H1 (cell line): Measurements from ENCODE around the gene HES4. TPM values are rescaled to one million over a fixed set of nuclear protein-coding genes. Genes with fewer than 3 reads are reported as not detected.
A peak's percentile ranks its signal among the peaks of the same experiment; 100 is the strongest.

Experiments
- CTCF ChIA-PET: fragments of 300-600 bp; sonication (Branson Sonifier 250); formaldehyde crosslinking; loops from one replicate; lab custom pipeline; 2021; ENCODE audit not compliant: partially characterized antibody; lab: Charles Lee
- POLR2A ChIA-PET: fragments of 300-600 bp; sonication (Branson Sonifier 250); formaldehyde crosslinking; loops from one replicate; lab custom pipeline; 2021; ENCODE audit warnings: inconsistent platforms; ENCODE audit not compliant: partially characterized antibody; lab: Charles Lee
- DNase-seq, 2 experiments: peaks; one replicate each; pipeline versions ENCODE4 v3.0.0 to v3.0.0-alpha.2; 2010 to 2022; ENCODE audit warnings: low spot score in 2 of 2, low read depth in 1 of 2, mixed read lengths in 1 of 2
- FAIRE-seq: peaks from 2 replicates; lab custom pipeline; 2011; peaks lifted over from hg19 to GRCh38; lab: Jason Lieb, UNC
- H2AFZ ChIP-seq: 2 replicates; pipeline ENCODE4 v1.8.1; 2012; ENCODE audit warnings: low read length, inconsistent platforms
- H2AK5ac ChIP-seq: 2 replicates; pipeline ENCODE4 v1.6.1; 2013; ENCODE audit warnings: low read depth, low read length
- H2BK120ac ChIP-seq: replicated peaks from 2 replicates; pipeline ENCODE3; 2013; ENCODE audit warnings: low read depth, low read length, inconsistent platforms
- H2BK12ac ChIP-seq: 2 replicates; pipeline ENCODE4 v1.6.1; 2013; ENCODE audit warnings: low read depth, low read length
- H2BK15ac ChIP-seq: 2 replicates; pipeline ENCODE4 v1.6.1; 2013; ENCODE audit warnings: low read length
- H2BK20ac ChIP-seq: 2 replicates; pipeline ENCODE4 v1.6.1; 2013; ENCODE audit warnings: low read length
- H2BK5ac ChIP-seq: 2 replicates; pipeline ENCODE4 v1.6.1; 2013; ENCODE audit warnings: low read depth, low read length
- H3K14ac ChIP-seq: 2 replicates; pipeline ENCODE4 v1.6.1; 2013; ENCODE audit warnings: inconsistent platforms; ENCODE audit not compliant: insufficient read length
- H3K18ac ChIP-seq: 2 replicates; pipeline ENCODE4 v1.6.1; 2013; ENCODE audit warnings: low read length; ENCODE audit errors: extremely low read depth
- H3K23ac ChIP-seq: 2 replicates; pipeline ENCODE4 v1.6.1; 2013; ENCODE audit warnings: inconsistent platforms; ENCODE audit not compliant: insufficient read length
- H3K23me2 ChIP-seq: 2 replicates; pipeline ENCODE4 v1.6.1; 2013; ENCODE audit warnings: low read depth, low read length
- H3K27ac ChIP-seq: 2 replicates; pipeline ENCODE4 v1.6.1; 2011; ENCODE audit warnings: low read depth, low read length, inconsistent platforms
- H3K27me3 ChIP-seq, 4 experiments: replicated peaks in 1 of 4; 1 replicate in 1 of 4; 2 replicates in 3 of 4; pipeline versions ENCODE4 v1.6.1 to v1.8.1; 2011 to 2013; ENCODE audit warnings: low read length in 3 of 4, mild to moderate bottlenecking in 3 of 4, inconsistent platforms in 2 of 4, mixed read lengths in 2 of 4, moderate library complexity in 1 of 4; ENCODE audit not compliant: control insufficient read depth in 3 of 4, insufficient read depth in 3 of 4; ENCODE audit errors: extremely low read depth in 1 of 4
- H3K36me3 ChIP-seq, 4 experiments: 2 replicates each; pipeline versions ENCODE4 v1.6.1 to v1.8.1; 2011 to 2013; ENCODE audit warnings: mild to moderate bottlenecking in 4 of 4, low read length in 3 of 4, moderate library complexity in 2 of 4, control low read depth in 1 of 4, inconsistent platforms in 1 of 4; ENCODE audit not compliant: insufficient read depth in 4 of 4, control insufficient read depth in 2 of 4
- H3K4ac ChIP-seq: replicated peaks from 2 replicates; pipeline ENCODE3; 2013; ENCODE audit warnings: low read length, low read depth, mixed read lengths, inconsistent platforms; ENCODE audit not compliant: insufficient read length
- H3K4me1 ChIP-seq, 4 experiments: replicated peaks in 1 of 4; 1 replicate in 1 of 4; 2 replicates in 3 of 4; pipeline versions ENCODE4 v1.6.1 to v1.8.1; 2011 to 2013; ENCODE audit warnings: low read length in 3 of 4, inconsistent platforms in 2 of 4, mixed read lengths in 1 of 4; ENCODE audit not compliant: insufficient read depth in 4 of 4, control insufficient read depth in 3 of 4
- H3K4me2 ChIP-seq, 2 experiments: 2 replicates each; pipeline versions ENCODE4 v1.6.1 to v1.8.1; 2011 to 2013; ENCODE audit warnings: low read depth in 2 of 2, low read length in 2 of 2, control low read depth in 1 of 2, inconsistent platforms in 1 of 2, mild to moderate bottlenecking in 1 of 2; ENCODE audit not compliant: insufficient read depth in 1 of 2
- H3K4me3 ChIP-seq, 4 experiments: fragments of 200-600, 300-600 bp in 1 of 4; sonication (generic), shearing (Covaris generic), sonication (Bioruptor Twin) in 1 of 4; 2 replicates each; pipeline versions ENCODE4 v1.5.1 to v1.8.1; 2011 to 2016; ENCODE audit warnings: low read length in 4 of 4, low read depth in 3 of 4, control low read depth in 2 of 4, inconsistent platforms in 2 of 4, mild to moderate bottlenecking in 2 of 4, mixed read lengths in 1 of 4, moderate library complexity in 1 of 4; ENCODE audit not compliant: insufficient read depth in 2 of 4; ENCODE audit errors: extremely low read depth in 1 of 4
- H3K56ac ChIP-seq: replicated peaks from 2 replicates; pipeline ENCODE3; 2013; ENCODE audit warnings: low read depth, mild to moderate bottlenecking, mixed read lengths, low read length, inconsistent platforms; ENCODE audit not compliant: insufficient read length
- H3K79me1 ChIP-seq: 2 replicates; pipeline ENCODE4 v1.6.1; 2013; ENCODE audit warnings: low read depth, low read length, control low read depth
- H3K79me2 ChIP-seq, 2 experiments: 2 replicates each; pipeline versions ENCODE4 v1.6.1 to v1.8.1; 2012 to 2013; ENCODE audit warnings: low read length in 2 of 2, mild to moderate bottlenecking in 2 of 2, inconsistent platforms in 1 of 2; ENCODE audit not compliant: insufficient read depth in 2 of 2, control insufficient read depth in 1 of 2
- H3K9ac ChIP-seq, 4 experiments: replicated peaks in 1 of 4; 1 replicate in 1 of 4; 2 replicates in 3 of 4; pipeline versions ENCODE4 v1.6.1 to v1.8.1; 2011 to 2013; ENCODE audit warnings: low read depth in 3 of 4, low read length in 3 of 4, control low read depth in 2 of 4, mild to moderate bottlenecking in 2 of 4, moderate library complexity in 2 of 4, inconsistent platforms in 1 of 4; ENCODE audit errors: extremely low read depth in 1 of 4
- H3K9me3 ChIP-seq, 2 experiments: 2 replicates each; pipeline versions ENCODE4 v1.6.1 to v1.8.1; 2012 to 2013; ENCODE audit warnings: mild to moderate bottlenecking in 2 of 2, moderate library complexity in 2 of 2, control low read depth in 1 of 2, inconsistent platforms in 1 of 2, low read depth in 1 of 2, low read length in 1 of 2, mixed read lengths in 1 of 2; ENCODE audit not compliant: insufficient read depth in 2 of 2
- H4K20me1 ChIP-seq, 2 experiments: replicated peaks in 1 of 2; 2 replicates each; pipeline versions ENCODE3 to v1.8.1; 2011 to 2013; ENCODE audit warnings: inconsistent platforms in 2 of 2, low read length in 2 of 2, mild to moderate bottlenecking in 1 of 2; ENCODE audit not compliant: insufficient read depth in 2 of 2, control insufficient read depth in 1 of 2
- H4K5ac ChIP-seq: 2 replicates; pipeline ENCODE4 v1.6.1; 2013; ENCODE audit warnings: low read length, low read depth, mixed read lengths, inconsistent platforms; ENCODE audit not compliant: insufficient read length
- H4K8ac ChIP-seq: 2 replicates; pipeline ENCODE4 v1.8.0; 2013; ENCODE audit warnings: mild to moderate bottlenecking, moderate library complexity, low read length, inconsistent platforms; ENCODE audit not compliant: insufficient read depth; ENCODE audit errors: extremely low read depth
- H4K91ac ChIP-seq: replicated peaks from 2 replicates; pipeline ENCODE3; 2013; ENCODE audit warnings: low read length, mixed read lengths, inconsistent platforms; ENCODE audit not compliant: insufficient read length
- BACH1 ChIP-seq: IDR thresholded peaks from 2 replicates; pipeline ENCODE4 v1.6.1; 2012; ENCODE audit warnings: low read length, improper control_type of control experiment
- CBX5 ChIP-seq: fragments of 300-800, 300-1000 bp; sonication (generic); IDR thresholded peaks from 2 replicates; pipeline ENCODE4 v1.7.1; 2016; ENCODE audit warnings: antibody characterized with exemption, low read length, low read depth
- CHD2 ChIP-seq: IDR thresholded peaks from 2 replicates; pipeline ENCODE4 v1.6.1; 2012; ENCODE audit warnings: low read length, improper control_type of control experiment
- CTBP2 ChIP-seq: IDR thresholded peaks from 2 replicates; pipeline ENCODE4 v1.7.0; 2011; ENCODE audit warnings: borderline replicate concordance, mild to moderate bottlenecking, moderate library complexity, mixed read lengths, low read length; ENCODE audit not compliant: insufficient read depth, insufficient read length
- EGR1 ChIP-seq: IDR thresholded peaks from 2 replicates; pipeline ENCODE4 v1.6.1; 2011; ENCODE audit warnings: low read depth, low read length, borderline replicate concordance
- EZH2 ChIP-seq: fragments of 200-600 bp; sonication (generic); IDR thresholded peaks from 2 replicates; pipeline ENCODE4 v1.7.1; 2012; ENCODE audit warnings: low read depth, mild to moderate bottlenecking, moderate library complexity, low read length, inconsistent platforms; ENCODE audit not compliant: severe bottlenecking
- GABPA ChIP-seq: IDR thresholded peaks from 2 replicates; pipeline ENCODE4 v1.6.1; 2011; ENCODE audit warnings: mild to moderate bottlenecking, low read length, moderate library complexity, borderline replicate concordance; ENCODE audit not compliant: insufficient read depth
- HDAC6 ChIP-seq: IDR thresholded peaks from one replicate; pipeline ENCODE4 v1.7.1; 2012; ENCODE audit warnings: low read depth, mild to moderate bottlenecking, inconsistent platforms, low read length, moderate library complexity
- JUN ChIP-seq: IDR thresholded peaks from 2 replicates; pipeline ENCODE4 v1.6.1; 2011; ENCODE audit warnings: low read depth, mild to moderate bottlenecking, improper control_type of control experiment, low read length
- KDM5A ChIP-seq: fragments of 200-600 bp; IDR thresholded peaks from 2 replicates; pipeline ENCODE4 v1.7.1; 2012; ENCODE audit warnings: mild to moderate bottlenecking, low read length, inconsistent platforms, mixed read lengths
- NANOG ChIP-seq: IDR thresholded peaks from 2 replicates; pipeline ENCODE4 v1.6.1; 2011; ENCODE audit warnings: low read length, low read depth, mild to moderate bottlenecking, inconsistent platforms; ENCODE audit not compliant: insufficient read depth, poor library complexity, severe bottlenecking
- POU5F1 ChIP-seq: IDR thresholded peaks from 2 replicates; pipeline ENCODE4 v1.6.1; 2011; ENCODE audit warnings: low read depth, mild to moderate bottlenecking, low read length, moderate library complexity
- SIN3A ChIP-seq, 2 experiments: IDR thresholded peaks in 1 of 2; conservative IDR thresholded peaks in 1 of 2; 2 replicates each; pipeline ENCODE4 v1.6.1; 2011 to 2012; ENCODE audit warnings: low read length in 2 of 2, improper control_type of control experiment in 1 of 2, low read depth in 1 of 2, mild to moderate bottlenecking in 1 of 2
- SIRT6 ChIP-seq: IDR thresholded peaks from one replicate; pipeline ENCODE4 v1.7.1; 2012; ENCODE audit warnings: low read length, inconsistent platforms
- WGBS, 2 experiments: shearing (Covaris generic) in 1 of 2; methylation state at CpG; one replicate each; pipeline versions ENCODE4 v1.1.6 to v1.1.7; 2013 to 2015; ENCODE audit warnings: low lambda C conversion rate in 2 of 2, mixed read lengths in 2 of 2, inconsistent platforms in 1 of 2, low coverage in 1 of 2, missing lambda C conversion rate in 1 of 2; ENCODE audit not compliant: insufficient replicate concordance in 2 of 2, insufficient coverage in 1 of 2, insufficient read length in 1 of 2; ENCODE audit errors: extremely low coverage in 1 of 2, missing lambda C conversion rate in 1 of 2; 5-methylcytosine and 5-hydroxymethylcytosine counted together
- polyA plus RNA-seq, 7 experiments: library from polyadenylated mRNA; depleted of rRNA in 3 of 7; stranded (reverse) in 5 of 7; unstranded in 2 of 7; fragments of >200 nt in 5 of 7; fragments of 200-250 nt in 2 of 7; gene quantifications; 1 replicate in 5 of 7; 2 replicates in 1 of 7; 4 replicates in 1 of 7; pipeline versions ENCODE4 v1.2.1 to v1.2.3, GENCODE V29; 2011 to 2013; ENCODE audit warnings: missing spikeins in 2 of 7, mixed read lengths in 2 of 7
- total RNA-seq: library from RNA; stranded (reverse); fragmentation: NEBNext Ultra II Directional; extraction: Animal tissue kit (Norgen Biotek cat#: 25700); gene quantifications from 2 replicates; pipeline ENCODE4 v1.2.1, GENCODE V29; 2021

Gene HES4
- total and polyA plus RNA-seq, 2 of the 8 experiments (the other 6 are each of a cell fraction or from before 2014, with no cell fraction given): 2.8 to 3.5 TPM

- no peak overlapping the region for H3K14ac ChIP-seq
- H3K9ac ChIP-seq: no peak overlapping the region
- no peak for DNase-seq
- ChIA-PET POLR2A (interaction anchor here (0.7 to 1.4 kb wide), 4 partner anchors 9 to 257 kb away, joined by 3 read pairs; partner anchors contain the start of genes B3GALT6, PLEKHN1 and SDF4), CTCF (interaction anchor here (0.6 to 7.0 kb wide), 14 partner anchors 8 to 320 kb away, joined by 3 to 53 read pairs (median 4); partner anchors contain the start of genes NOC2L and PERM1)
- H2BK120ac ChIP-seq: no peak overlapping the region
- no peak overlapping the region for H3K4me3 ChIP-seq
- H2AFZ ChIP-seq: no peak overlapping the region
- H3K27ac ChIP-seq: no peak overlapping the region
- peaks cover 0 to 9% of the 10 kb centered on the region in 2 experiments for H4K20me1 ChIP-seq
- no peak overlapping the region for H3K18ac ChIP-seq
- H3K79me2 ChIP-seq: no peaks in the 10 kb centered on the region
- H3K4me2 ChIP-seq: peak overlapping the region; percentile 11 to 84; a peak in 2 of 4 replicates
- no peak overlapping the region for H2BK15ac ChIP-seq
- H2BK5ac ChIP-seq: no peak overlapping the region
- no peak overlapping the region for H2AK5ac ChIP-seq
- no peak overlapping the region for H3K4ac ChIP-seq
- no peak overlapping the region for H3K56ac ChIP-seq
- WGBS, 2 experiments: 83% methylated on average over 5 of the region's 9 CpGs; no CpG with 5 or more reads in 1 of the 2 experiments
- peaks cover 5% of the 10 kb centered on the region; the same call in 1 of the 2 replicates for H3K23me2 ChIP-seq
- no peak overlapping the region for H2BK20ac ChIP-seq
- no peaks in the 10 kb centered on the region for H3K36me3 ChIP-seq
- no peak for FAIRE-seq
- no peak overlapping the region for H4K91ac ChIP-seq
- peaks cover 0 to 14% (median 4%) of the 10 kb centered on the region in 4 experiments; a peak in 4 of 7 replicates for H3K4me1 ChIP-seq
- no peak overlapping the region for H4K5ac ChIP-seq
- H3K9me3 ChIP-seq: no peaks in the 10 kb centered on the region
- H3K23ac ChIP-seq: no peak overlapping the region
- no peaks in the 10 kb centered on the region for H3K79me1 ChIP-seq
- peaks cover 0 to 21% (median 8%) of the 10 kb centered on the region in 4 experiments; a peak in 4 of 7 replicates for H3K27me3 ChIP-seq
- no peak overlapping the region for H2BK12ac ChIP-seq
- no peak overlapping the region for H4K8ac ChIP-seq
- no peak for TF ChIP-seq SIN3A (conservative IDR thresholded peaks at IDR 0.05 in 1 of 2, IDR thresholded peaks at IDR 0.05 in 1 of 2; ENCODE audit: low read depth in 1 of 2, low read length in 2 of 2)
- no peak for TF ChIP-seq POU5F1
- no peak for TF ChIP-seq EZH2
- no peak for TF ChIP-seq NANOG
- TF ChIP-seq KDM5A: no peak
- no peak for TF ChIP-seq SIRT6
- TF ChIP-seq BACH1: no peak
- TF ChIP-seq CBX5: no peak
- no peak for TF ChIP-seq CHD2
- no peak for TF ChIP-seq EGR1
- TF ChIP-seq CTBP2: no peak
- TF ChIP-seq JUN: no peak
- no peak for TF ChIP-seq GABPA
- no peak for TF ChIP-seq HDAC6
Measured at GRCh38 chr1:975365-975764, 24.5 kb downstream of the HES4 start.
